Adrenal gland (tissue), 12 donors: Measurements from ENCODE around the gene CNOT6L. TPM values are rescaled to one million over a fixed set of nuclear protein-coding genes. Genes with fewer than 3 reads are reported as not detected.

Source experiments
- DNase-seq, 7 donors: peaks; one replicate each; pipeline ENCODE4 v3.0.0-alpha.2; 2019 to 2020
- H3K27ac ChIP-seq, 5 donors: fragments of 200-600 bp; sonication (generic) in 4 of 5; 1 replicate in 3 of 5; 2 replicates in 2 of 5; pipeline versions ENCODE4 v1.5.1 to v1.8.0; 2016 to 2020; ENCODE audit warnings: mild to moderate bottlenecking in 1 of 5
- H3K27me3 ChIP-seq: fragments of 200-600 bp; 2 replicates; pipeline ENCODE4 v1.8.0; 2021
- H3K36me3 ChIP-seq, 2 donors: fragments of 200-600 bp; replicated peaks in 1 of 2; 1 replicate in 1 of 2; 2 replicates in 1 of 2; pipeline versions ENCODE4 v1.5.1 to v1.8.0; 2018 to 2022
- H3K4me1 ChIP-seq, 2 donors: fragments of 200-600 bp; replicated peaks in 1 of 2; 1 replicate in 1 of 2; 2 replicates in 1 of 2; pipeline versions ENCODE4 v1.5.1 to v1.8.0; 2018 to 2021
- H3K4me3 ChIP-seq, 4 donors: fragments of 200-600 bp; sonication (generic) in 3 of 4; one replicate each; pipeline ENCODE4 v1.5.1; 2016 to 2018
- H3K9me3 ChIP-seq, 3 donors: fragments of 200-600 bp; sonication (generic) in 1 of 3; replicated peaks in 1 of 3; 1 replicate in 2 of 3; 2 replicates in 1 of 3; pipeline versions ENCODE4 v1.5.1 to v1.8.0; 2016 to 2021
- CTCF ChIP-seq, 6 experiments: fragments of 450-650 bp in 4 of 6; fragments of 200-600 bp in 2 of 6; sonication (generic) in 1 of 6; IDR thresholded peaks; 1 replicate in 5 of 6; 2 replicates in 1 of 6; pipeline versions ENCODE4 v1.5.1 to v1.8.0; 2016 to 2021; ENCODE audit warnings: antibody characterized with exemption in 6 of 6, mild to moderate bottlenecking in 2 of 6, moderate library complexity in 1 of 6
- POLR2A ChIP-seq, 2 donors: fragments of 450-650 bp; IDR thresholded peaks; one replicate each; pipeline ENCODE4 v1.6.1; 2017; ENCODE audit warnings: antibody characterized with exemption in 2 of 2, mild to moderate bottlenecking in 2 of 2, moderate library complexity in 1 of 2
- WGBS, 4 donors: extraction: QIAGEN DNeasy Blood & Tissue Kit in 2 of 4; methylation state at CpG; one replicate each; pipeline versions ENCODE4 v1.1.5 to v1.1.7; 2013 to 2017; 5-methylcytosine and 5-hydroxymethylcytosine counted together
- intact Hi-C, 2 donors: fragments of 100-400 bp; cut with DNase I; formaldehyde crosslinking; loops; one replicate each; pipeline versions ENCODE4 v1.14.1 to v1.15.0; 2022 to 2023
- polyA plus RNA-seq, 3 donors: library from polyadenylated mRNA; stranded (reverse); fragments of 200-250 nt in 2 of 3; fragments of 350-450 nt in 1 of 3; fragmentation: Illumina TruSeq in 1 of 3; extraction: RNeasy Lipid Tissue Mini Kit (QIAGEN cat#74804) in 1 of 3; gene quantifications; one replicate each; pipeline ENCODE4 v1.2.3, GENCODE V29; 2013 to 2014
- total RNA-seq, 9 donors: library from RNA; depleted of rRNA in 4 of 9; stranded (reverse); fragments of >200 nt in 4 of 9; fragments of 120-200 nt in 1 of 9; fragmentation: NEBNext Ultra II Directional in 1 of 9; extraction: Animal tissue kit (Norgen Biotek cat#: 25700) in 1 of 9; gene quantifications; one replicate each; pipeline versions ENCODE4 v1.1.0 to v1.2.4, GENCODE V29; 2013 to 2023
- donor health status: healthy with polysubstance abuse.
- donor health status: Bipolar disorder and iron deficiency.
- donor health status: DM: yes; HTN: yes; CAD: no.
- donor health status: DM: no; HTN: no; CAD: no.
- donor health status: DM: no; HTN: no; CAD: no.
- donor health status: DM: yes; HTN: yes; CAD: no.

CNOT6L gene
- total and polyA plus RNA-seq, 12 donors = 4.0 to 50.9 (median 21.0) TPM

- H3K36me3 ChIP-seq = no peaks in the 10 kb centered on the region
- 98 to 100% (median 100%) methylated on average over 1 of the region's 1 CpG for WGBS, 4 donors
- H3K4me3 ChIP-seq = no peak overlapping the region
- H3K27me3 ChIP-seq = no peaks in the 10 kb centered on the region
- TF ChIP-seq CTCF (IDR thresholded peaks at IDR 0.05) (no peak), POLR2A (IDR thresholded peaks at IDR 0.05) (no peak)
- intact Hi-C loops = no loop called here
- no peak for DNase-seq
- H3K9me3 ChIP-seq = peaks cover 0 to 21% (median 8%) of the 10 kb centered on the region in 3 donors
- H3K4me1 ChIP-seq = no peaks in the 10 kb centered on the region
- no peak overlapping the region for H3K27ac ChIP-seq
Observed at GRCh38 chr4:77765720-77766119, 53.4 kb downstream of the CNOT6L start.

GRCh38 chr4:77762531-77762930, 56.6 kb downstream of the CNOT6L start:
- intact Hi-C loops = no loop called here
- DNase-seq = no peak
- Histone ChIP-seq H3K4me1 (no peaks in the 10 kb centered on the region), H3K27me3 (no peaks in the 10 kb centered on the region), H3K27ac (no peak overlapping the region), H3K36me3 (no peaks in the 10 kb centered on the region), H3K9me3 (peaks cover 0 to 21% (median 8%) of the 10 kb centered on the region in 3 donors), H3K4me3 (no peak overlapping the region)
- TF ChIP-seq CTCF (IDR thresholded peaks at IDR 0.05) (no peak), POLR2A (IDR thresholded peaks at IDR 0.05) (no peak)
- 95 to 100% (median 100%) methylated on average over 1 of the region's 1 CpG for WGBS, 4 donors

GRCh38 chr4:77761595-77761994, 57.6 kb downstream of the CNOT6L start:
- peaks cover 0 to 2% of the 10 kb centered on the region in 2 donors for H3K36me3 ChIP-seq
- peaks cover 0 to 21% (median 8%) of the 10 kb centered on the region in 3 donors for H3K9me3 ChIP-seq
- no peak overlapping the region for H3K27ac ChIP-seq
- TF ChIP-seq CTCF (IDR thresholded peaks at IDR 0.05) (no peak), POLR2A (IDR thresholded peaks at IDR 0.05) (no peak)
- no peak overlapping the region for H3K4me3 ChIP-seq
- intact Hi-C loops = no loop called here
- no peaks in the 10 kb centered on the region for H3K27me3 ChIP-seq
- 93 to 100% (median 99%) methylated on average over 1 of the region's 1 CpG for WGBS, 4 donors
- H3K4me1 ChIP-seq = no peaks in the 10 kb centered on the region
- no peak for DNase-seq

- Histone ChIP-seq H3K27ac (no peak overlapping the region), H3K9me3 (peaks cover 0 to 21% (median 8%) of the 10 kb centered on the region in 3 donors), H3K36me3 (peaks cover 0 to 11% of the 10 kb centered on the region in 2 donors), H3K4me3 (no peak overlapping the region), H3K4me1 (no peaks in the 10 kb centered on the region), H3K27me3 (no peaks in the 10 kb centered on the region)
- TF ChIP-seq CTCF (IDR thresholded peaks at IDR 0.05) (no peak), POLR2A (IDR thresholded peaks at IDR 0.05) (no peak)
- no peak for DNase-seq
- 96 to 100% (median 100%) methylated on average over 1 of the region's 1 CpG for WGBS, 4 donors
- intact Hi-C loops = no loop called here
Observed at GRCh38 chr4:77758804-77759203, 60.4 kb downstream of the CNOT6L start.
